Choroid plexus epithelial cell (primary cell): ENCODE results near the gene TRA2B.

Experiments
- DNase-seq: peaks from one replicate; pipeline ENCODE4 v3.0.0-alpha.2; 2010; ENCODE audit warnings: low read depth
- H3K4me3 ChIP-seq: 2 replicates; pipeline ENCODE4 v1.5.1; 2011; ENCODE audit warnings: low read depth, mild to moderate bottlenecking, control low read depth, low read length, moderate library complexity
- CTCF ChIP-seq: conservative IDR thresholded peaks from 2 replicates; pipeline ENCODE4 v1.5.1; 2011; ENCODE audit warnings: low read depth, mild to moderate bottlenecking, control low read depth, inconsistent platforms, low read length, moderate library complexity

The TRA2B gene

GRCh38 chr3:185966655-185967054, 28.8 kb upstream of the TRA2B start:
- no peak for TF ChIP-seq CTCF
- DNase-seq, result no peak
- H3K4me3 ChIP-seq, result no peak overlapping the region

GRCh38 chr3:185965496-185965895, 27.7 kb upstream of the TRA2B start:
- no peak for DNase-seq
- TF ChIP-seq CTCF, result no peak
- H3K4me3 ChIP-seq, result no peak overlapping the region

- no peak overlapping the region for H3K4me3 ChIP-seq
- DNase-seq, result no peak
- no peak for TF ChIP-seq CTCF
Observed at GRCh38 chr3:185961675-185962232, 23.9 kb upstream of the TRA2B start.

- H3K4me3 ChIP-seq, result no peak overlapping the region
- no peak for TF ChIP-seq CTCF
- DNase-seq, result no peak
Observed at GRCh38 chr3:185960522-185961288, 22.9 kb upstream of the TRA2B start.

GRCh38 chr3:185959609-185960521, 22.1 kb upstream of the TRA2B start:
- TF ChIP-seq CTCF, result no peak
- H3K4me3 ChIP-seq, result no peak overlapping the region
- DNase-seq, result peak; percentile 89

- no peak overlapping the region for H3K4me3 ChIP-seq
- no peak for TF ChIP-seq CTCF
- no peak for DNase-seq
Observed at GRCh38 chr3:185958626-185959025, 20.8 kb upstream of the TRA2B start.
